Sigmoid colon (tissue), 7 donors: ENCODE results near the gene RELL1. TPM values are rescaled to one million over a fixed set of nuclear protein-coding genes. Genes with fewer than 3 reads are reported as not detected.

Experiments used
- DNase-seq: peaks from one replicate; pipeline ENCODE4 v3.0.0-alpha.2; 2019
- H3K27ac ChIP-seq, 4 donors: fragments of 200-600 bp; sonication (generic); one replicate each; pipeline ENCODE4 v1.5.1; 2016 to 2019; ENCODE audit warnings: mild to moderate bottlenecking in 1 of 4
- H3K27me3 ChIP-seq, 3 donors: fragments of 200-600 bp; sonication (generic); one replicate each; pipeline ENCODE4 v1.5.1; 2019; ENCODE audit warnings: mild to moderate bottlenecking in 1 of 3
- H3K36me3 ChIP-seq, 4 donors: fragments of 200-600 bp; sonication (generic); one replicate each; pipeline ENCODE4 v1.5.1; 2016 to 2019
- H3K4me1 ChIP-seq, 4 donors: fragments of 200-600 bp; sonication (generic); one replicate each; pipeline ENCODE4 v1.5.1; 2017 to 2019
- H3K4me3 ChIP-seq, 4 donors: fragments of 200-600 bp; sonication (generic); one replicate each; pipeline ENCODE4 v1.5.1; 2017 to 2019; ENCODE audit warnings: mild to moderate bottlenecking in 2 of 4, moderate library complexity in 1 of 4
- H3K9me3 ChIP-seq, 4 donors: fragments of 200-600 bp in 3 of 4; sonication (generic) in 3 of 4; one replicate each; pipeline versions ENCODE4 v1.5.1 to v1.6.1; 2013 to 2019
- EP300 ChIP-seq, 4 donors: sonication (generic); formaldehyde crosslinking; IDR thresholded peaks; one replicate each; pipeline ENCODE4 v1.6.1; 2017; ENCODE audit warnings: antibody characterized with exemption in 4 of 4
- POLR2A ChIP-seq, 2 donors: fragments of 450-650 bp; IDR thresholded peaks; one replicate each; pipeline ENCODE4 v1.6.1; 2016; ENCODE audit warnings: antibody characterized with exemption in 2 of 2, mild to moderate bottlenecking in 2 of 2, moderate library complexity in 2 of 2
- POLR2AphosphoS5 ChIP-seq, 4 donors: sonication (generic); formaldehyde crosslinking; IDR thresholded peaks; one replicate each; pipeline ENCODE4 v1.6.1; 2017; ENCODE audit warnings: antibody characterized with exemption in 4 of 4
- WGBS, 2 donors: extraction: QIAGEN DNeasy Blood & Tissue Kit; methylation state at CpG; one replicate each; pipeline ENCODE4 v1.1.7; 2013; 5-methylcytosine and 5-hydroxymethylcytosine counted together
- intact Hi-C: fragments of 100-400 bp; cut with DNase I; formaldehyde crosslinking; loops from one replicate; pipeline ENCODE4 v1.15.1; 2023
- polyA plus RNA-seq, 3 donors: library from polyadenylated mRNA; stranded (reverse); fragments of 200-250 nt; gene quantifications; one replicate each; pipeline ENCODE4 v1.2.3, GENCODE V29; 2013
- total RNA-seq, 4 donors: library from RNA; depleted of rRNA; stranded (reverse); fragments of >200 nt; gene quantifications; one replicate each; pipeline ENCODE4 v1.1.0, GENCODE V29; 2016
- TF ChIP-seq, protein P1 (sequence below), 4 experiments: fragments of 450-650 bp in 3 of 4; fragments of 200-600 bp in 1 of 4; IDR thresholded peaks; one replicate each; pipeline ENCODE4 v1.5.1; 2016 to 2019; ENCODE audit warnings: antibody characterized with exemption in 4 of 4, mild to moderate bottlenecking in 3 of 4, moderate library complexity in 2 of 4
- donor health status: healthy with polysubstance abuse.
- donor health status: Bipolar disorder and iron deficiency.
- donor health status: healthy.

Gene RELL1
- total and polyA plus RNA-seq, 7 donors, result 4.2 to 63.2 (median 38.8) TPM

DNA sequence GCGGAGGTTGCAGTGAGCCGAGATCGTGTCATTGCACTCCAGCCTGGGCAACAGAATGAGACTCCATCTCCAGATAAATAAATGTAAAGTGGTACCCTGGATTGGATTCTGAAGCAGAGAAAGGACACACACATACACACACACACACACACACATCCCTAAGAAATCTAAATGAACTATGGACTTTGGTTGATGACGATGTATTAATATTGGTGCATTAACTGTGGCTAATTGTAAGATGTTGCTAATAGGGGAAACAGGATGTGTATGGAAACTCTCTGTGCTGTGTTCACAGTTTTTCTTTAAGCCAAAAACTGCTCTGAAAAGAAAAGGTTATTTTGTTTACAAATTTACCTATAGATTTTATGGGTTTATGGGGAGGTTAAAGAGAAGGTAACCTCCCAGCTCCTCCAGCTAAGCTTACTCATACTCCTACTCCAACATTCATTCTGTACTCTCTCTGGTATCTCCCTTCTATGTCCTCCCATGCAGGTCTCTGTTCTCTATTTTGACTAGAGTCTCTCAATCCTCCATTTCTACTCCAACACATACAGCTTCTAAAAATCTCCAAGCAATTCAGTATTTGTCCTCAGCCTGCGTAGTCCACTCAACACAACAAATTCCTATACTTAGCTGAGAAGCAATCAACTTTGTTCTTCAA is 46.5 kb upstream of the RELL1 start:
- H3K27me3 ChIP-seq, result no peaks in the 10 kb centered on the region

DNA sequence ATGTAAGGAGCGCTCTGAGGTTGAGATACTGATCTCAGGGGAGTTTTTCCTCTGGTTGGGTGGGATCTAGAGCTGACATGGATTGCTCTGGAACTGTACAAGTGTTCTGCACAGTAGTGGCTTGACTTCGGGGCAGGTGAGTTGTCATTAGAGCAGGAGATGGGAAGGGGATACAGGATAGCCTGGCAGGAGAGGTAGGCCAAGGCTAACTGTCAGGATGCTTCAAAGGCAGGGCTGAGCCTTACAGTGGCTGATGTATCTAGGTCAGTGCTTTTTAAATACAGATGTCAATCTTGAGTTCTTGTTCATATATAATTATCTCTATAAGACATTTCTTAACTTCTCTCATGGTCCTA is 43.5 kb upstream of the RELL1 start:
- H3K27me3 ChIP-seq, result no peaks in the 10 kb centered on the region
- no peaks in the 10 kb centered on the region for H3K36me3 ChIP-seq
- intact Hi-C loops, result no loop called here
- no peak overlapping the region for H3K4me3 ChIP-seq
- WGBS, 2 donors, result 94 to 96% methylated on average over 2 of the region's 2 CpGs
- no peaks in the 10 kb centered on the region for H3K9me3 ChIP-seq
- no peak for TF ChIP-seq POLR2A (IDR thresholded peaks at IDR 0.05)
- no peak for TF ChIP-seq EP300 (IDR thresholded peaks at IDR 0.05)
- no peak for TF ChIP-seq POLR2AphosphoS5 (IDR thresholded peaks at IDR 0.05)
- TF ChIP-seq, protein P1, sequence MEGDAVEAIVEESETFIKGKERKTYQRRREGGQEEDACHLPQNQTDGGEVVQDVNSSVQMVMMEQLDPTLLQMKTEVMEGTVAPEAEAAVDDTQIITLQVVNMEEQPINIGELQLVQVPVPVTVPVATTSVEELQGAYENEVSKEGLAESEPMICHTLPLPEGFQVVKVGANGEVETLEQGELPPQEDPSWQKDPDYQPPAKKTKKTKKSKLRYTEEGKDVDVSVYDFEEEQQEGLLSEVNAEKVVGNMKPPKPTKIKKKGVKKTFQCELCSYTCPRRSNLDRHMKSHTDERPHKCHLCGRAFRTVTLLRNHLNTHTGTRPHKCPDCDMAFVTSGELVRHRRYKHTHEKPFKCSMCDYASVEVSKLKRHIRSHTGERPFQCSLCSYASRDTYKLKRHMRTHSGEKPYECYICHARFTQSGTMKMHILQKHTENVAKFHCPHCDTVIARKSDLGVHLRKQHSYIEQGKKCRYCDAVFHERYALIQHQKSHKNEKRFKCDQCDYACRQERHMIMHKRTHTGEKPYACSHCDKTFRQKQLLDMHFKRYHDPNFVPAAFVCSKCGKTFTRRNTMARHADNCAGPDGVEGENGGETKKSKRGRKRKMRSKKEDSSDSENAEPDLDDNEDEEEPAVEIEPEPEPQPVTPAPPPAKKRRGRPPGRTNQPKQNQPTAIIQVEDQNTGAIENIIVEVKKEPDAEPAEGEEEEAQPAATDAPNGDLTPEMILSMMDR (IDR thresholded peaks at IDR 0.05), result no peak
- DNase-seq, result no peak
- no peaks in the 10 kb centered on the region for H3K4me1 ChIP-seq
- no peak overlapping the region for H3K27ac ChIP-seq

More for the DNA sequence above, 46.5 kb upstream of the RELL1 start:
- 79 to 91% methylated on average over 5 of the region's 5 CpGs for WGBS, 2 donors
- DNase-seq, result no peak
- Histone ChIP-seq H3K27ac (no peak overlapping the region), H3K36me3 (no peaks in the 10 kb centered on the region), H3K4me1 (no peaks in the 10 kb centered on the region), H3K4me3 (no peak overlapping the region), H3K9me3 (no peaks in the 10 kb centered on the region)
- TF ChIP-seq POLR2AphosphoS5 (IDR thresholded peaks at IDR 0.05) (no peak), EP300 (IDR thresholded peaks at IDR 0.05) (no peak), POLR2A (IDR thresholded peaks at IDR 0.05) (no peak)
- TF ChIP-seq, protein P1 (IDR thresholded peaks at IDR 0.05), result no peak
- intact Hi-C loops, result no loop called here

DNA sequence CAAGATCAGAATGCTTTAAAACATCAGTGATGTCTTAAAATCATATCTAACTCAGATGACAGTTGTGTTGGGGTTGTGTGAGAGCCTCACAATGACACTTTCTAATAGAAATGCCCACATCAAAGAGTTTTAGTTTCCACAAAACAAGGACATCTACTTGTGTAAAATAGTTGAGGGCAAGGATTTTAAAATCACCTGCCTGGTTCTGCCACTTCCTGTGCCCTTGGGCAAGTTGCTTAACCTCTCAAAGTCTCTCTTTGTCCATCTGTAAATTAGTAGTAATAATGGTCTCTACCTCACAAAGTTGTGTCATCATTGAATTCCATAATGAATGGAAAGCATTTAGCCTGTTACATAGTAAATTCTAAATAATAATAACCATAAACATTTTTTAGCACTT is 41.9 kb upstream of the RELL1 start:
- intact Hi-C loops, result no loop called here
- Histone ChIP-seq H3K27me3 (no peaks in the 10 kb centered on the region), H3K4me1 (no peaks in the 10 kb centered on the region), H3K4me3 (no peak overlapping the region), H3K27ac (no peak overlapping the region), H3K36me3 (no peaks in the 10 kb centered on the region), H3K9me3 (no peaks in the 10 kb centered on the region)
- TF ChIP-seq, protein P1 (IDR thresholded peaks at IDR 0.05), result no peak
- TF ChIP-seq EP300 (IDR thresholded peaks at IDR 0.05) (no peak), POLR2AphosphoS5 (IDR thresholded peaks at IDR 0.05) (no peak), POLR2A (IDR thresholded peaks at IDR 0.05) (no peak)
- no peak for DNase-seq

DNA sequence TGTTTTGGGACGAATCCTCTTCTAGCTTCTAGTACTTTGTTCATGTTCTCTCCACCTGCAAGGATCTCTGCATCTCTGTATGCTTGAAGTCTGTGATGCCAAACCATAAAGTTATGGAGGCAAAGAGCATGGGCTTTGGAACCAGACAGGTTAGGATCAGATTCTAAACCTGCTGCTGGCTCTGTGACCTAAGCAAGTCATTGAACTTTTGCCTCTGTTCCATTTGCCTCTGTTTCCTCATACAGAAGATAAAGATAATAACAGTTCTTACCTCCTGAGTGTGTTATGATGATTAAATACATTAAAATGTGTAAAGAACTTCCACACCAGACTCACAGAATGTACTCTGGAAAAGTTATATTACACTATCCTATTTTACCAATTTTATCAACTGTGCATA is 41.5 kb upstream of the RELL1 start:
- DNase-seq, result no peak
- intact Hi-C loops, result no loop called here
- Histone ChIP-seq H3K4me3 (no peak overlapping the region), H3K9me3 (no peaks in the 10 kb centered on the region), H3K27me3 (no peaks in the 10 kb centered on the region), H3K36me3 (no peaks in the 10 kb centered on the region), H3K27ac (no peak overlapping the region), H3K4me1 (no peaks in the 10 kb centered on the region)
- TF ChIP-seq POLR2AphosphoS5 (IDR thresholded peaks at IDR 0.05) (no peak), EP300 (IDR thresholded peaks at IDR 0.05) (no peak), POLR2A (IDR thresholded peaks at IDR 0.05) (no peak)
- TF ChIP-seq, protein P1 (IDR thresholded peaks at IDR 0.05), result no peak
- WGBS, 2 donors, result 86 to 93% methylated on average over 1 of the region's 1 CpG

DNA sequence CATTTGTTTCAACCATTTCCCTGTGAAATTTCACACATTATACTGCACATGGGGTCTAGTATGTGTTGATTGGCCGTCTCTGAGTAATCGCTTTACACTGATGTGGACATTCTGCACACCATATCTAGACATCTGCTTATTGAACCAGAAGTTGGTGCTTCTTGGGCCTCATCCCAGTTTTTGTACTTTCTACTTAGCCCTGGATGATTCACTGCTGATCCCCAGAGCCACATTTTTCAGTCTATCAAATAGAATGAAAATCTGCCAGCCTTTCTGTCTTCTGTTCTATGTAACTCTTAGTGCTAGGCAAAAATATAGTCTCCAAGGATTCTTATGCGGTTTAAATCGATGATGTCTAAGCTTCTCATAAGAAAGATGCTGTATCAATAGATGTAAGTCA is 40.5 kb upstream of the RELL1 start:
- no peaks in the 10 kb centered on the region for H3K36me3 ChIP-seq
- H3K27me3 ChIP-seq, result no peaks in the 10 kb centered on the region
- TF ChIP-seq, protein P1 (IDR thresholded peaks at IDR 0.05), result no peak
- TF ChIP-seq POLR2A (IDR thresholded peaks at IDR 0.05) (no peak), EP300 (IDR thresholded peaks at IDR 0.05) (no peak), POLR2AphosphoS5 (IDR thresholded peaks at IDR 0.05) (no peak)
- no peaks in the 10 kb centered on the region for H3K9me3 ChIP-seq
- H3K27ac ChIP-seq, result no peak overlapping the region
- no peak for DNase-seq
- H3K4me1 ChIP-seq, result no peaks in the 10 kb centered on the region
- intact Hi-C loops, result no loop called here
- WGBS, 2 donors, result 95 to 97% methylated on average over 4 of the region's 4 CpGs
- H3K4me3 ChIP-seq, result no peak overlapping the region
